Lower leg skin (tissue), 3 donors: ENCODE measurements around the gene MAPK8IP3.
"Not testable (repeated sequence)": the region's sequence is repeated elsewhere in the genome, so short reads cannot be mapped to it uniquely, and the experiment has no call there.

Experiments used
- CTCF ChIP-seq, 3 donors: fragments of 450-650 bp; IDR thresholded peaks; one replicate each; pipeline ENCODE4 v1.5.1; 2016; ENCODE audit warnings: antibody characterized with exemption in 3 of 3, mild to moderate bottlenecking in 3 of 3, moderate library complexity in 2 of 3
- POLR2A ChIP-seq, 2 donors: fragments of 450-650 bp; IDR thresholded peaks; one replicate each; pipeline ENCODE4 v1.6.1; 2016 to 2017; ENCODE audit warnings: antibody characterized with exemption in 2 of 2, mild to moderate bottlenecking in 1 of 2, moderate library complexity in 1 of 2

GRCh38 chr16:1718236-1718635 lies 12.2 kb downstream of the MAPK8IP3 start:
- not testable (repeated sequence) for TF ChIP-seq CTCF, POLR2A (IDR thresholded peaks at IDR 0.05)
